ENCODE measurements around the gene IRF1. TPM values are rescaled to one million over a fixed set of nuclear protein-coding genes. Genes with fewer than 3 reads are reported as not detected.
A peak's percentile ranks its signal among the peaks of the same experiment; 100 is the strongest.

Gene IRF1
- total and polyA plus RNA-seq, 8 donors = 15.1 to 93.3 (median 19.5) TPM

- TF ChIP-seq CTCF (IDR thresholded peaks at IDR 0.05) = no peak
- Histone ChIP-seq H3K9me3 (no peaks in the 10 kb centered on the region), H3K4me1 (peaks cover 4 to 84% of the 10 kb centered on the region in 2 donors), H3K4me3 (no peak overlapping the region), H3K36me3 (peaks cover 0 to 5% of the 10 kb centered on the region in 2 donors), H3K27me3 (no peaks in the 10 kb centered on the region), H3K27ac (peak overlapping the region in 1 of 2 donors; percentile 46)
- peak; percentile 18 for ATAC-seq
- DNase-seq = no peak
- intact Hi-C loops (cut with DNase I) = no loop called here
Observed at GRCh38 chr5:132473019-132473531, 17.5 kb downstream of the IRF1 start.

GRCh38 chr5:132472431-132472830, 18.1 kb downstream of the IRF1 start:
- DNase-seq = no peak
- ATAC-seq = no peak
- TF ChIP-seq CTCF (IDR thresholded peaks at IDR 0.05) = no peak
- Histone ChIP-seq H3K4me3 (no peak overlapping the region), H3K9me3 (no peaks in the 10 kb centered on the region), H3K27ac (no peak overlapping the region), H3K4me1 (peaks cover 4 to 86% of the 10 kb centered on the region in 2 donors), H3K27me3 (no peaks in the 10 kb centered on the region), H3K36me3 (no peaks in the 10 kb centered on the region)
- intact Hi-C loops (cut with DNase I) = no loop called here

- Histone ChIP-seq H3K27me3 (no peaks in the 10 kb centered on the region), H3K4me1 (peaks cover 5 to 91% of the 10 kb centered on the region in 2 donors), H3K9me3 (no peaks in the 10 kb centered on the region), H3K36me3 (no peaks in the 10 kb centered on the region), H3K27ac (peak overlapping the region in 1 of 2 donors; percentile 14), H3K4me3 (no peak overlapping the region)
- ATAC-seq (no peak), DNase-seq (no peak)
- TF ChIP-seq CTCF (IDR thresholded peaks at IDR 0.05) = no peak
- intact Hi-C loops (cut with DNase I) = no loop called here
Observed at GRCh38 chr5:132471944-132472343, 18.6 kb downstream of the IRF1 start.

- ATAC-seq = no peak
- no peak for DNase-seq
- no peaks in the 10 kb centered on the region for H3K36me3 ChIP-seq
- no peaks in the 10 kb centered on the region for H3K9me3 ChIP-seq
- intact Hi-C loops (cut with DNase I) = no loop called here
- no peak overlapping the region for H3K4me3 ChIP-seq
- peaks cover 11 to 97% of the 10 kb centered on the region in 2 donors for H3K4me1 ChIP-seq
- peak overlapping the region in 1 of 2 donors; percentile 14 for H3K27ac ChIP-seq
- TF ChIP-seq CTCF (IDR thresholded peaks at IDR 0.05) = no peak
- no peaks in the 10 kb centered on the region for H3K27me3 ChIP-seq
Observed at GRCh38 chr5:132471151-132471907, 19.2 kb downstream of the IRF1 start.

- intact Hi-C loops (cut with DNase I) = no loop called here
- no peak overlapping the region for H3K27ac ChIP-seq
- TF ChIP-seq CTCF (IDR thresholded peaks at IDR 0.05) = no peak
- H3K9me3 ChIP-seq = no peaks in the 10 kb centered on the region
- no peaks in the 10 kb centered on the region for H3K36me3 ChIP-seq
- no peak overlapping the region for H3K4me3 ChIP-seq
- H3K27me3 ChIP-seq = no peaks in the 10 kb centered on the region
- DNase-seq (peak in 1 of 4 donors; percentile 19), ATAC-seq (no peak)
- peaks cover 9 to 97% of the 10 kb centered on the region in 2 donors for H3K4me1 ChIP-seq
Observed at GRCh38 chr5:132470596-132470995, 20.0 kb downstream of the IRF1 start.
